H9 (cell line): ENCODE data around the gene SPRED2. TPM values are rescaled to one million over a fixed set of nuclear protein-coding genes. Genes with fewer than 3 reads are reported as not detected.

ENCODE experiments used
- DNase-seq: peaks from one replicate; pipeline ENCODE4 v3.0.0-alpha.2; 2017
- H2AFZ ChIP-seq: one replicate; pipeline ENCODE4 v1.6.1; 2013; ENCODE audit warnings: mild to moderate bottlenecking, low read length, control low read depth, moderate library complexity
- H2AK5ac ChIP-seq: 2 replicates; pipeline ENCODE4 v1.6.1; 2013; ENCODE audit warnings: low read length, control low read depth, mixed read lengths; ENCODE audit not compliant: insufficient read length
- H2BK120ac ChIP-seq: one replicate; pipeline ENCODE4 v1.6.1; 2013; ENCODE audit warnings: low read depth, mild to moderate bottlenecking, low read length, control low read depth, inconsistent platforms; ENCODE audit not compliant: poor library complexity, severe bottlenecking
- H2BK12ac ChIP-seq: 2 replicates; pipeline ENCODE4 v1.6.1; 2013; ENCODE audit warnings: low read length, control low read depth, mixed read lengths, low read depth; ENCODE audit not compliant: insufficient read length
- H2BK15ac ChIP-seq: 2 replicates; pipeline ENCODE4 v1.6.1; 2013; ENCODE audit warnings: low read depth, low read length, control low read depth
- H2BK20ac ChIP-seq: one replicate; pipeline ENCODE4 v1.6.1; 2013; ENCODE audit warnings: low read depth, mild to moderate bottlenecking, low read length, control low read depth, inconsistent platforms; ENCODE audit not compliant: poor library complexity, severe bottlenecking
- H2BK5ac ChIP-seq: 2 replicates; pipeline ENCODE4 v1.6.1; 2013; ENCODE audit warnings: low read length, control low read depth, mixed read lengths; ENCODE audit not compliant: insufficient read length
- H3K14ac ChIP-seq: 2 replicates; pipeline ENCODE4 v1.6.1; 2013; ENCODE audit warnings: low read length, control low read depth; ENCODE audit not compliant: insufficient read depth
- H3K18ac ChIP-seq: 2 replicates; pipeline ENCODE4 v1.6.1; 2013; ENCODE audit warnings: low read depth, mild to moderate bottlenecking, mixed read lengths, low read length, control low read depth; ENCODE audit not compliant: insufficient read length
- H3K23ac ChIP-seq: 2 replicates; pipeline ENCODE4 v1.6.1; 2013; ENCODE audit warnings: low read length, control low read depth, mixed read lengths, low read depth; ENCODE audit not compliant: insufficient read length
- H3K23me2 ChIP-seq: 2 replicates; pipeline ENCODE4 v1.6.1; 2013; ENCODE audit warnings: low read depth, mild to moderate bottlenecking, mixed read lengths, low read length, control low read depth; ENCODE audit not compliant: insufficient read length, poor library complexity, severe bottlenecking
- H3K27ac ChIP-seq: 2 replicates; pipeline ENCODE4 v1.5.1; 2013; ENCODE audit warnings: low read length, control low read depth, mixed read lengths, low read depth; ENCODE audit not compliant: insufficient read length
- H3K27me3 ChIP-seq: 2 replicates; pipeline ENCODE4 v1.6.1; 2013; ENCODE audit warnings: low read length, control low read depth, inconsistent platforms; ENCODE audit not compliant: insufficient read depth
- H3K4ac ChIP-seq: 2 replicates; pipeline ENCODE4 v1.6.1; 2013; ENCODE audit warnings: low read depth, mild to moderate bottlenecking, control low read depth, inconsistent platforms, low read length, moderate library complexity
- H3K4me1 ChIP-seq: 2 replicates; pipeline ENCODE4 v1.6.1; 2013; ENCODE audit warnings: low read length, control low read depth, inconsistent platforms; ENCODE audit not compliant: insufficient read depth
- H3K4me2 ChIP-seq: 2 replicates; pipeline ENCODE4 v1.6.1; 2013; ENCODE audit warnings: low read length, control low read depth, mixed read lengths; ENCODE audit not compliant: insufficient read length, insufficient read depth
- H3K56ac ChIP-seq: 2 replicates; pipeline ENCODE4 v1.6.1; 2013; ENCODE audit warnings: low read depth, mild to moderate bottlenecking, mixed read lengths, low read length, control low read depth; ENCODE audit not compliant: insufficient read length
- H3K79me1 ChIP-seq: 2 replicates; pipeline ENCODE4 v1.6.1; 2013; ENCODE audit warnings: low read depth, mild to moderate bottlenecking, moderate library complexity, low read length, control low read depth, inconsistent platforms; ENCODE audit not compliant: insufficient read depth, poor library complexity, severe bottlenecking
- H3K79me2 ChIP-seq: 2 replicates; pipeline ENCODE4 v1.6.1; 2013; ENCODE audit warnings: low read length, control low read depth, inconsistent platforms; ENCODE audit not compliant: insufficient read depth
- H3K9ac ChIP-seq: 2 replicates; pipeline ENCODE4 v1.6.1; 2013; ENCODE audit warnings: low read length, control low read depth, mixed read lengths; ENCODE audit not compliant: insufficient read length; ENCODE audit errors: extremely low read depth
- H3K9me3 ChIP-seq: one replicate; pipeline ENCODE4 v1.6.1; 2013; ENCODE audit warnings: low read depth, low read length, inconsistent platforms; ENCODE audit not compliant: control insufficient read depth
- H3T11ph ChIP-seq: one replicate; pipeline ENCODE4 v1.6.1; 2013; ENCODE audit warnings: mild to moderate bottlenecking, low read length, control low read depth, inconsistent platforms
- H4K20me1 ChIP-seq: one replicate; pipeline ENCODE4 v1.6.1; 2013; ENCODE audit not compliant: control insufficient read depth, insufficient read length, insufficient read depth
- H4K5ac ChIP-seq: 2 replicates; pipeline ENCODE4 v1.6.1; 2013; ENCODE audit warnings: low read depth, mild to moderate bottlenecking, mixed read lengths, low read length, control low read depth; ENCODE audit not compliant: insufficient read length
- H4K8ac ChIP-seq: replicated peaks from 2 replicates; pipeline ENCODE4 v1.6.1; 2013; ENCODE audit warnings: low read length, control low read depth, mixed read lengths, low read depth; ENCODE audit not compliant: insufficient read length
- H4K91ac ChIP-seq: 2 replicates; pipeline ENCODE4 v1.6.1; 2013; ENCODE audit warnings: low read depth, mild to moderate bottlenecking, moderate library complexity, mixed read lengths, low read length, control low read depth; ENCODE audit not compliant: insufficient read length
- H3K27ac Mint-ChIP-seq, 3 experiments: 2 replicates in 2 of 3; 3 replicates in 1 of 3; pipeline ENCODE4 v1.8.0; 2020 to 2021; ENCODE audit warnings: mixed read lengths in 3 of 3, mild to moderate bottlenecking in 1 of 3, moderate library complexity in 1 of 3
- H3K27me3 Mint-ChIP-seq: 2 replicates; pipeline ENCODE4 v1.8.0; 2021; ENCODE audit warnings: low read depth, mild to moderate bottlenecking, moderate library complexity, mixed read lengths
- H3K36me3 Mint-ChIP-seq, 3 experiments: 2 replicates in 2 of 3; 3 replicates in 1 of 3; pipeline ENCODE4 v1.8.0; 2020 to 2021; ENCODE audit warnings: low read depth in 3 of 3, mixed read lengths in 3 of 3; ENCODE audit not compliant: insufficient read depth in 1 of 3
- H3K4me1 Mint-ChIP-seq, 2 experiments: 2 replicates each; pipeline ENCODE4 v1.8.0; 2020; ENCODE audit warnings: mixed read lengths in 2 of 2
- H3K4me3 Mint-ChIP-seq, 2 experiments: 2 replicates in 1 of 2; 3 replicates in 1 of 2; pipeline ENCODE4 v1.8.0; 2020 to 2021; ENCODE audit warnings: mild to moderate bottlenecking in 2 of 2, mixed read lengths in 2 of 2, moderate library complexity in 1 of 2
- H3K9me3 Mint-ChIP-seq, 2 experiments: 2 replicates in 1 of 2; 3 replicates in 1 of 2; pipeline ENCODE4 v1.8.0; 2020; ENCODE audit warnings: mild to moderate bottlenecking in 2 of 2, mixed read lengths in 2 of 2, moderate library complexity in 1 of 2
- CTCF ChIP-seq: fragments of 200-600 bp; sonication (generic); conservative IDR thresholded peaks from 3 replicates; pipeline ENCODE4 v1.8.0; 2021; ENCODE audit warnings: antibody characterized with exemption, mild to moderate bottlenecking
- whole genome bisulfite sequencing: extraction: QIAGEN DNeasy Blood & Tissue Kit; methylation state at CpG from one replicate; pipeline ENCODE4 v1.1.7; 2013; ENCODE audit warnings: missing lambda C conversion rate, low lambda C conversion rate, mixed read lengths; ENCODE audit not compliant: insufficient read length; ENCODE audit errors: extremely low coverage; 5-methylcytosine and 5-hydroxymethylcytosine counted together
- total RNA-seq: library from RNA; stranded (reverse); gene quantifications from 2 replicates; pipeline ENCODE4 v1.2.1, GENCODE V29; 2021

The SPRED2 gene
- total RNA-seq, 1 experiment from 2014 or later = 23.5 TPM

- no peak overlapping the region for H2BK5ac ChIP-seq
- no peaks in the 10 kb centered on the region for H3K27me3 ChIP-seq
- no peak overlapping the region for H3K23ac ChIP-seq
- no peak overlapping the region for H2BK12ac ChIP-seq
- no peaks in the 10 kb centered on the region for H3K27me3 Mint-ChIP-seq
- no peaks in the 10 kb centered on the region for H3K79me1 ChIP-seq
- H3K9me3 Mint-ChIP-seq = no peaks in the 10 kb centered on the region
- H3K27ac ChIP-seq = no peak overlapping the region
- no peaks in the 10 kb centered on the region for H3K79me2 ChIP-seq
- H3K23me2 ChIP-seq = no peaks in the 10 kb centered on the region
- no peaks in the 10 kb centered on the region for H3K4me1 Mint-ChIP-seq
- no peak overlapping the region for H3K27ac Mint-ChIP-seq
- no peak overlapping the region for H3K18ac ChIP-seq
- no peak overlapping the region for H3K4me3 Mint-ChIP-seq
- no peak overlapping the region for H4K8ac ChIP-seq
- H3K36me3 Mint-ChIP-seq = peaks cover 14 to 33% (median 19%) of the 10 kb centered on the region in 3 experiments; a peak in 6 of 7 replicates
- no peak overlapping the region for H3K9ac ChIP-seq
- no peaks in the 10 kb centered on the region for H3K9me3 ChIP-seq
- H2BK20ac ChIP-seq = no peak overlapping the region
- H3K14ac ChIP-seq = no peak overlapping the region
- no peak for TF ChIP-seq CTCF
- H3K56ac ChIP-seq = no peak overlapping the region
- no peak overlapping the region for H3K4ac ChIP-seq
- H4K91ac ChIP-seq = no peak overlapping the region
- H3K4me2 ChIP-seq = no peak overlapping the region
- no peak overlapping the region for H2AK5ac ChIP-seq
- no peak overlapping the region for H2BK120ac ChIP-seq
- H2BK15ac ChIP-seq = no peak overlapping the region
- no peak overlapping the region for H2AFZ ChIP-seq
- no peaks in the 10 kb centered on the region for H4K20me1 ChIP-seq
- H4K5ac ChIP-seq = no peak overlapping the region
- no peak overlapping the region for H3T11ph ChIP-seq
- no peak for DNase-seq
- WGBS = no CpG with 5 or more reads among the region's 6 CpGs
- no peaks in the 10 kb centered on the region for H3K4me1 ChIP-seq
Measured at GRCh38 chr2:65316072-65316471, 116.3 kb downstream of the SPRED2 start.
